ENCODE results near the gene CLDN5.

GRCh38 chr22:19554834-19555404, 30.7 kb upstream of the CLDN5 start:
- TF ChIP-seq CTCF (conservative IDR thresholded peaks at IDR 0.05; ENCODE audit: low read depth, low read length) (no peak; the same call in 1 of the 2 replicates), EZH2 (IDR thresholded peaks at IDR 0.05; ENCODE audit: low read length, unreplicated experiment) (no peak)

All from PC-3 (cell line).